K562 (cell line): ENCODE measurements around the gene KIF6. TPM values are rescaled to one million over a fixed set of nuclear protein-coding genes. Genes with fewer than 3 reads are reported as not detected.
A peak's percentile ranks its signal among the peaks of the same experiment; 100 is the strongest.

ENCODE experiments used
- ATAC-seq: fragments of 200-7000 bp; cut with Tn5 transposase; 3 replicates; pipeline ENCODE4 v1.9.1; 2020; ENCODE audit warnings: moderate library complexity
- BruUV-seq: library from RNA; stranded (reverse); fragments of 400-500 nt; replicated peaks from 2 replicates; lab custom pipeline; 2021; lab: Mats Ljungman, UMichigan
- CTCF ChIA-PET: fragments of 300-600 bp; formaldehyde crosslinking; extraction: SDS; loops from one replicate; lab custom pipeline; 2021; ENCODE audit warnings: low intra/inter-chr PET ratio; lab: Yijun Ruan, JAX
- POLR2A ChIA-PET: fragments of 300-600, 350-650 bp; sonication (Branson Sonifier 250); formaldehyde crosslinking; extraction: SDS; loops from one replicate; lab custom pipeline; 2021; ENCODE audit warnings: antibody characterized with exemption, inconsistent platforms; lab: Yijun Ruan, JAX
- DNase-seq, 4 experiments: peaks; one replicate each; pipeline versions ENCODE4 v3.0.0 to v3.0.0-alpha.2; 2011 to 2018; ENCODE audit warnings: low spot score in 3 of 4, mixed read lengths in 3 of 4; ENCODE audit errors: extremely low read depth in 1 of 4
- FAIRE-seq: peaks from 2 replicates; lab custom pipeline; 2011; peaks lifted over from hg19 to GRCh38; lab: Jason Lieb, UNC
- H2AFZ ChIP-seq: 2 replicates; pipeline ENCODE4 v1.6.0; 2011; ENCODE audit warnings: low read depth, low read length, control low read depth, inconsistent platforms
- H3K27ac ChIP-seq: fragments of 200-600 bp; 3 replicates; pipeline ENCODE4 v1.8.0; 2011; ENCODE audit warnings: low read depth, mild to moderate bottlenecking, control low read depth, inconsistent platforms, low read length, moderate library complexity, mixed read lengths; ENCODE audit errors: extremely low read depth
- H3K27me3 ChIP-seq, 2 experiments: fragments of 300-600 bp in 1 of 2; 2 replicates in 1 of 2; 3 replicates in 1 of 2; pipeline versions ENCODE4 v1.6.0 to v1.8.0; 2011; ENCODE audit warnings: inconsistent platforms in 2 of 2, low read length in 2 of 2, mild to moderate bottlenecking in 1 of 2, mixed read lengths in 1 of 2, moderate library complexity in 1 of 2; ENCODE audit not compliant: control insufficient read depth in 2 of 2, insufficient read depth in 2 of 2
- H3K36me3 ChIP-seq: fragments of 300-600 bp; 3 replicates; pipeline ENCODE4 v1.8.0; 2011; ENCODE audit warnings: mild to moderate bottlenecking, low read length, inconsistent platforms; ENCODE audit not compliant: control insufficient read depth, insufficient read depth
- H3K4me1 ChIP-seq, 2 experiments: fragments of 200-600 bp in 1 of 2; replicated peaks in 1 of 2; 2 replicates in 1 of 2; 3 replicates in 1 of 2; pipeline versions ENCODE4 v1.5.1 to v1.8.0; 2011; ENCODE audit warnings: inconsistent platforms in 2 of 2, low read length in 2 of 2, mild to moderate bottlenecking in 1 of 2, mixed read lengths in 1 of 2, moderate library complexity in 1 of 2; ENCODE audit not compliant: control insufficient read depth in 2 of 2, insufficient read depth in 2 of 2
- H3K4me2 ChIP-seq: 2 replicates; pipeline ENCODE4 v1.6.1; 2011; ENCODE audit warnings: low read length, control low read depth, inconsistent platforms, mixed read lengths; ENCODE audit not compliant: insufficient read depth
- H3K4me3 ChIP-seq: fragments of 200-600 bp; sonication (generic), shearing (Covaris generic); 2 replicates; pipeline ENCODE4 v1.5.1; 2016; ENCODE audit warnings: control low read depth, inconsistent platforms
- H3K79me2 ChIP-seq: fragments of 200-600 bp; 3 replicates; pipeline ENCODE4 v1.8.0; 2011; ENCODE audit warnings: low read length, inconsistent platforms; ENCODE audit not compliant: control insufficient read depth, insufficient read depth
- H3K9ac ChIP-seq, 2 experiments: 2 replicates each; pipeline versions ENCODE4 v1.6.0 to v1.6.1; 2011; ENCODE audit warnings: low read depth in 2 of 2, low read length in 2 of 2, control low read depth in 1 of 2, inconsistent platforms in 1 of 2, mild to moderate bottlenecking in 1 of 2, mixed read lengths in 1 of 2; ENCODE audit not compliant: insufficient read depth in 1 of 2
- H3K9me1 ChIP-seq: one replicate; pipeline ENCODE4 v1.6.0; 2011; ENCODE audit warnings: inconsistent platforms, mild to moderate bottlenecking, low read length, moderate library complexity; ENCODE audit not compliant: control insufficient read depth, insufficient read depth
- H3K9me3 ChIP-seq: replicated peaks from 2 replicates; pipeline ENCODE4 v1.5.1; 2011; ENCODE audit warnings: low read depth, low read length, inconsistent platforms; ENCODE audit not compliant: control insufficient read depth, insufficient read depth
- H4K20me1 ChIP-seq: replicated peaks from 2 replicates; pipeline ENCODE4 v1.6.1; 2011; ENCODE audit warnings: low read length, inconsistent platforms, mixed read lengths; ENCODE audit not compliant: control insufficient read depth, insufficient read depth
- CEBPB ChIP-seq: fragments of 450-650 bp; IDR thresholded peaks from 2 replicates; pipeline ENCODE4 v1.6.1; 2016; ENCODE audit warnings: missing genetic modification characterization, missing compliant biosample characterization
- CEBPG ChIP-seq, 3 experiments: fragments of 200-800 bp in 1 of 3; sonication (Bioruptor generic) in 1 of 3; sonication (generic) in 1 of 3; formaldehyde crosslinking in 1 of 3; IDR thresholded peaks in 2 of 3; conservative IDR thresholded peaks in 1 of 3; 2 replicates each; pipeline versions ENCODE4 v1.6.1 to v1.8.0; 2016 to 2022; ENCODE audit warnings: missing compliant biosample characterization in 2 of 3, missing genetic modification characterization in 2 of 3, mild to moderate bottlenecking in 1 of 3, missing genetic modification reagents in 1 of 3
- COPS2 ChIP-seq: fragments of 450-650 bp; conservative IDR thresholded peaks from 2 replicates; pipeline ENCODE4 v1.6.1; 2016; ENCODE audit warnings: mild to moderate bottlenecking, moderate library complexity
- DACH1 ChIP-seq: fragments of 450-650 bp; IDR thresholded peaks from 2 replicates; pipeline ENCODE4 v1.6.1; 2018; ENCODE audit not compliant: partially characterized antibody
- HMGN3 ChIP-seq: IDR thresholded peaks from 2 replicates; pipeline ENCODE4 v1.6.1; 2011; ENCODE audit warnings: borderline replicate concordance, low read depth, mild to moderate bottlenecking, mixed read lengths, low read length; ENCODE audit not compliant: insufficient read length; ENCODE audit errors: extremely low read depth
- NCOA1 ChIP-seq: fragments of 450-650 bp; IDR thresholded peaks from 2 replicates; pipeline ENCODE4 v1.6.1; 2016; ENCODE audit warnings: low read depth
- POLR2AphosphoS5 ChIP-seq: IDR thresholded peaks from 2 replicates; pipeline ENCODE4 v1.6.1; 2011; ENCODE audit warnings: mild to moderate bottlenecking, low read depth, low read length, moderate library complexity; ENCODE audit not compliant: control insufficient read depth, insufficient read depth
- YBX1 ChIP-seq: fragments of 450-650 bp; IDR thresholded peaks from 2 replicates; pipeline ENCODE4 v1.7.1; 2016; ENCODE audit warnings: mild to moderate bottlenecking
- ZNF23 ChIP-seq: fragments of 250-450 bp; sonication (Bioruptor Pico); IDR thresholded peaks from 2 replicates; pipeline ENCODE4 v1.4.0; 2020; ENCODE audit warnings: mild to moderate bottlenecking
- in situ Hi-C: fragments of 300-500 bp; cut with MboI; formaldehyde crosslinking; loops from 4 replicates; pipeline ENCODE4 v1.15.0; 2018; ENCODE audit warnings: inconsistent platforms, mixed read lengths
- intact Hi-C: fragments of 100-400 bp; cut with micrococcal nuclease; formaldehyde crosslinking; loops from 2 replicates; pipeline ENCODE4 v1.14.2; 2022
- polyA plus RNA-seq, 8 experiments: library from polyadenylated mRNA; depleted of rRNA in 4 of 8; stranded (reverse) in 5 of 8; unstranded in 3 of 8; fragments of >200 nt; fragmentation: Nextera tagmentation in 2 of 8; fragmentation: Illumina TruSeq in 1 of 8; extraction: Ambion mirVana in 2 of 8; extraction: Trizol in 1 of 8; gene quantifications; 2 replicates each; pipeline versions ENCODE4 v1.2.1 to v1.2.3, GENCODE V29; 2011 to 2014; ENCODE audit warnings: inconsistent platforms in 1 of 8, missing spikeins in 1 of 8
- total RNA-seq, 7 experiments: library from RNA; depleted of rRNA in 6 of 7; stranded (reverse); fragments of >200 nt in 6 of 7; fragmentation: Illumina TruSeq in 2 of 7; extraction: Trizol in 2 of 7; gene quantifications; 2 replicates each; pipeline versions ENCODE4 v1.2.1 to v1.2.3, GENCODE V29; 2011 to 2021; ENCODE audit warnings: low replicate concordance in 1 of 7

The KIF6 gene
- total and polyA plus RNA-seq, 9 of the 15 experiments (the other 6 are each of a cell fraction or from before 2014, with no cell fraction given) = not detected

DNA sequence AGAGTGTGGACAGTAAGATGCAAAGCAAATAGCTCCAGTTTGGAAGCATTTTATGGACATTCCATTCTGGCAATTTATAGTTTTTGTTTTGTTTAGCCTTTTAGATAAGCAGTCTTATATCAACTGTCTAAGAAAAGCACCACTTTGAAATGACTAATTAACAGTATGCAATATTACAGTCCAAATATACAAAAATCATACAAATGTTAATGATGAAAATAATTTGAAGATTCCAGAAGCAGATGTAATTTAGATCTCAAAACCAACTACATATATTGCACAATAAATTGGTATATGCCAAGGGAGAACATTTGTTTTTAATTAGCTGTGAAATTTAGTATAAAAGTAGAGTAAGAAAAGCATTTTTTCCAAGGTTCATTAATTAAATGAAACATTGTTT is 158.8 kb downstream of the KIF6 start:
- DNase-seq (no peak), FAIRE-seq (no peak), ATAC-seq (no peak)
- ChIA-PET POLR2A (no interaction called here), CTCF (no interaction called here)
- Histone ChIP-seq H3K79me2 (no peaks in the 10 kb centered on the region), H3K4me3 (no peak overlapping the region), H3K27me3 (no peaks in the 10 kb centered on the region; a peak in 1 of 5 replicates), H3K4me1 (no peaks in the 10 kb centered on the region), H3K9me1 (no peaks in the 10 kb centered on the region), H2AFZ (no peak overlapping the region), H3K36me3 (no peaks in the 10 kb centered on the region), H3K4me2 (no peak overlapping the region), H4K20me1 (no peaks in the 10 kb centered on the region), H3K9me3 (no peaks in the 10 kb centered on the region), H3K9ac (no peak overlapping the region), H3K27ac (no peak overlapping the region)
- no peak for TF ChIP-seq CEBPG (CRISPR knock-in tag; IDR thresholded peaks at IDR 0.05)
- peak; percentile 22 to 69; a peak in 2 of 4 replicates for TF ChIP-seq CEBPG (tag; conservative IDR thresholded peaks at IDR 0.05 in 1 of 2, IDR thresholded peaks at IDR 0.05 in 1 of 2)
- no peak for TF ChIP-seq DACH1
- peak; percentile 60 for TF ChIP-seq CEBPB (tag)
- no peak for TF ChIP-seq YBX1
- TF ChIP-seq NCOA1 = no peak
- no peak for TF ChIP-seq ZNF23 (CRISPR knock-in tag)
- TF ChIP-seq COPS2 = no peak
- TF ChIP-seq HMGN3 = no peak
- TF ChIP-seq POLR2AphosphoS5 = no peak
- in situ Hi-C loops = no loop called here
- intact Hi-C loops = no loop called here
- no TSS peak for BruUV-seq
